Activated CD4-positive, alpha-beta T cell treated with anti-CD3 and anti-CD28 coated beads, Interleukin-2, amount 10 ng/mL, durations not matched to agents 7 days and 5 days (primary cell): ENCODE measurements around the gene GABBR2. TPM values are rescaled to one million over a fixed set of nuclear protein-coding genes. Genes with fewer than 3 reads are reported as not detected.

Experiments used
- CTCF ChIA-PET: fragments of 350-600 bp; sonication (Branson Sonifier 250); formaldehyde crosslinking; loops from one replicate; lab custom pipeline; 2021; ENCODE audit warnings: antibody characterized with exemption; lab: Charles Lee
- POLR2A ChIA-PET: fragments of 350-600 bp; sonication (Branson Sonifier 250); formaldehyde crosslinking; loops from one replicate; lab custom pipeline; 2021; ENCODE audit warnings: antibody characterized with exemption; lab: Charles Lee
- DNase-seq: peaks from one replicate; pipeline ENCODE4 v3.0.0-alpha.2; 2020
- H3K27ac Mint-ChIP-seq: one replicate; pipeline ENCODE4 v1.8.0; 2021; ENCODE audit warnings: mild to moderate bottlenecking, moderate library complexity, mixed read lengths
- H3K27me3 Mint-ChIP-seq: one replicate; pipeline ENCODE4 v1.8.0; 2021; ENCODE audit warnings: mixed read lengths
- H3K36me3 Mint-ChIP-seq: one replicate; pipeline ENCODE4 v1.8.0; 2021; ENCODE audit warnings: low read depth, mixed read lengths
- H3K4me1 Mint-ChIP-seq: one replicate; pipeline ENCODE4 v1.8.0; 2021; ENCODE audit warnings: mixed read lengths
- H3K4me3 Mint-ChIP-seq: one replicate; pipeline ENCODE4 v1.8.0; 2021; ENCODE audit warnings: mild to moderate bottlenecking, moderate library complexity, mixed read lengths
- H3K9me3 Mint-ChIP-seq: one replicate; pipeline ENCODE4 v1.8.0; 2021; ENCODE audit warnings: mixed read lengths
- total RNA-seq, 2 experiments: library from RNA; stranded (reverse); gene quantifications; one replicate each; pipeline ENCODE4 v1.2.3, GENCODE V29; 2021

GABBR2 gene
- total RNA-seq, 2 experiments from 2014 or later, result not detected

GRCh38 chr9:98442541-98442940 is 266.2 kb downstream of the GABBR2 start:
- no peaks in the 10 kb centered on the region for H3K36me3 Mint-ChIP-seq
- ChIA-PET POLR2A (interaction anchor here (0.6 kb wide), 1 partner anchor 118 kb away, joined by 3 read pairs; no protein-coding TSS in a partner anchor), CTCF (no interaction called here)
- H3K4me3 Mint-ChIP-seq, result no peak overlapping the region
- H3K4me1 Mint-ChIP-seq, result no peaks in the 10 kb centered on the region
- H3K9me3 Mint-ChIP-seq, result no peaks in the 10 kb centered on the region
- H3K27me3 Mint-ChIP-seq, result peaks cover 12% of the 10 kb centered on the region
- H3K27ac Mint-ChIP-seq, result no peak overlapping the region
- no peak for DNase-seq

GRCh38 chr9:98442114-98442513 is 266.6 kb downstream of the GABBR2 start:
- H3K9me3 Mint-ChIP-seq, result no peaks in the 10 kb centered on the region
- H3K4me3 Mint-ChIP-seq, result no peak overlapping the region
- no peak overlapping the region for H3K27ac Mint-ChIP-seq

DNA sequence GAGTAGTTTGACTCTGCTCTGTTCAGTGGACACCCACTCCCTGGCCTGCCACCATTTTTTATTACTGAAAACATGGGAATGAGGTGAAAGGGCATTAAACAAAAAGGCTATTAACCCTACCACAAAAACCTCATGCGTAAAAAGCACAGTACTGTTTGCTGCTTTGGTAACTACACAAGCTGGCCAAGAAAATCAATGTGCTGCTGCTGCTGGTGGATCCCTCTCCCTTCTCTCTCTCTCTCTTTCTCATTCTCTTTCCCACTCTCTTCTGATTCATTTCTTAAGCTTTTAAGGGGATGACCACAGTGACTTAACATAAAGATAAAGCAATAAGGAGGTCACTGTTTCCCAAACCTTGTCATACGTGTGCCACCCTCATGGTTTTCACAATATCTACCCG is 270.1 kb downstream of the GABBR2 start:
- Mint-ChIP-seq H3K27ac (no peak overlapping the region), H3K4me1 (no peaks in the 10 kb centered on the region), H3K9me3 (no peaks in the 10 kb centered on the region), H3K4me3 (no peak overlapping the region), H3K36me3 (no peaks in the 10 kb centered on the region), H3K27me3 (peaks cover 15% of the 10 kb centered on the region)
- CTCF ChIA-PET, result no interaction called here
- POLR2A ChIA-PET, result no interaction called here
- no peak for DNase-seq

More at GRCh38 chr9:98442114-98442513, 266.6 kb downstream of the GABBR2 start:
- ChIA-PET POLR2A (interaction anchor here (0.6 kb wide), 1 partner anchor 119 kb away, joined by 3 read pairs; no protein-coding TSS in a partner anchor), CTCF (no interaction called here)
- Mint-ChIP-seq H3K27me3 (peaks cover 12% of the 10 kb centered on the region), H3K4me1 (no peaks in the 10 kb centered on the region), H3K36me3 (no peaks in the 10 kb centered on the region)
- no peak for DNase-seq

DNA sequence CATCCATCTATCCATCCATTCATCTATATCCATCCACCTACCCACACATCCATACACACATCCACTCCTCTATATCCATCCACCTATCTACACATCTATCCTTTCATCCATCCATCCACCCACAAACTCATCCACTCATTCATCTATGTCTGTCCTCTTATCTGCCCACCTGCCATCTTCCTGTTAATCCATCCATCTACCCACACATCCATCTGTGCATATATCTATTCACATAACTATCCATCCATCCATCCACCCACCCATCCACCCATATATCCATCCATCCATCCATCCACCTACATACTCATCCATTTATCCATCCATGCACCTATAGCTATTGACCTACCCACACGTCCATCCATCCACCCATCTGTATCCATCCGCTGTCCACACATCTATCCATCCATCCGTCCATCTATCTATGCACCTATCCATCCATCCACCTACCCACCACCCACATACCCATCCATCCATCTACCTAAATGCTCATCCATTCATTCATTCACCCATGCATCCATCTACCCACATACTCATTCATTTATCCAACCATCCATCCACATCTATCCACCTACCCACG is 271.2 kb downstream of the GABBR2 start:
- Mint-ChIP-seq H3K27ac (no peak overlapping the region), H3K9me3 (no peaks in the 10 kb centered on the region), H3K4me3 (no peak overlapping the region), H3K27me3 (peaks cover 7% of the 10 kb centered on the region), H3K36me3 (no peaks in the 10 kb centered on the region), H3K4me1 (no peaks in the 10 kb centered on the region)
- ChIA-PET CTCF (no interaction called here), POLR2A (no interaction called here)
- no peak for DNase-seq

DNA sequence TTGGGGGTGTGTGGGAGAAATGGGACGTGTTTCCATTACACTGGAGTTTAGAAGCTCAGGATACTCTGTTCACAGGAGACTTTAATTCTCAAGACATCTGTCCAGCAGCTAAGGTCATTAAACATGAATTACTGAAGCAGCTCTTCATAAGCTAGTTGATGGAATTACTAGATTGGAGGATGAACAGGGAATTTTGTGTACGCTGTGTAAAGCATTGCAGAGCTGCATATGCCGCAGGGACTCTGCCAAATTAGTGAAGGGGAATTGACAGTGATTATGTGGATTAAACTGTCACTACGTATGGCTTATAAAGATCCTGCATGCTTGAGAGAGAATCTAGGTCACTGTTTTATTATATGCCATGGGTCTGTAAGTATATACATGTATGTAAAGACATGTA is 275.8 kb downstream of the GABBR2 start:
- DNase-seq, result no peak
- H3K27me3 Mint-ChIP-seq, result peaks cover 6% of the 10 kb centered on the region
- H3K9me3 Mint-ChIP-seq, result no peaks in the 10 kb centered on the region
- no peaks in the 10 kb centered on the region for H3K36me3 Mint-ChIP-seq
- CTCF ChIA-PET, result no interaction called here
- POLR2A ChIA-PET, result no interaction called here
- H3K27ac Mint-ChIP-seq, result no peak overlapping the region
- H3K4me3 Mint-ChIP-seq, result no peak overlapping the region
- H3K4me1 Mint-ChIP-seq, result no peaks in the 10 kb centered on the region

GRCh38 chr9:98432134-98432533 is 276.6 kb downstream of the GABBR2 start:
- no peaks in the 10 kb centered on the region for H3K9me3 Mint-ChIP-seq
- H3K36me3 Mint-ChIP-seq, result no peaks in the 10 kb centered on the region
- no peaks in the 10 kb centered on the region for H3K4me1 Mint-ChIP-seq
- no peak overlapping the region for H3K4me3 Mint-ChIP-seq
- peaks cover 6% of the 10 kb centered on the region for H3K27me3 Mint-ChIP-seq
- POLR2A ChIA-PET, result no interaction called here
- DNase-seq, result no peak
- H3K27ac Mint-ChIP-seq, result no peak overlapping the region
- CTCF ChIA-PET, result no interaction called here

GRCh38 chr9:98430535-98431292 is 278.0 kb downstream of the GABBR2 start:
- no peak for DNase-seq
- Mint-ChIP-seq H3K27me3 (peaks cover 6% of the 10 kb centered on the region), H3K9me3 (no peaks in the 10 kb centered on the region), H3K27ac (no peak overlapping the region), H3K36me3 (no peaks in the 10 kb centered on the region), H3K4me3 (no peak overlapping the region), H3K4me1 (no peaks in the 10 kb centered on the region)
- CTCF ChIA-PET, result interaction anchor here (0.7 to 1.1 kb wide), 2 partner anchors 14 to 283 kb away, joined by 3 read pairs; no protein-coding TSS in a partner anchor
- POLR2A ChIA-PET, result no interaction called here

DNA sequence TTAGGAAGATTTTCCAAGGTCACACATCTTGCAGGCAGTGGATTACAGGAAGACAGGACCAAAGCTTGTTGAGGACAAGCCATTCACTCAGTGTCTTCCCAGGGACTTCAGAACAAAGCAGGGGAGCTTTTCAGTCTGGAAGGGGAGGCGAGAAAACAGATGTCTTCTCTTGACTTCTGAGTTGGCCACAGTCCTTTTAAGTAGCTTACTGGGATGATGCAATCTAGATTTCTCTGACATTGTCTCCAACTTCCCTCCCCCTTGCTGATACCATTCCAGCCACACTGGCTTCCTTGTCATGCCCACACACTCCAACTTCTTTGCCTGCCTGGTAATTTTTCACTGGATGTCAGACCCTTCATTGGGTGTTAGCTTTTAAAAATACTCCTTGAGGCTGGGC is 279.1 kb downstream of the GABBR2 start:
- Mint-ChIP-seq H3K27ac (no peak overlapping the region), H3K27me3 (peaks cover under 1% of the 10 kb centered on the region), H3K9me3 (no peaks in the 10 kb centered on the region), H3K36me3 (no peaks in the 10 kb centered on the region), H3K4me3 (no peak overlapping the region), H3K4me1 (no peaks in the 10 kb centered on the region)
- ChIA-PET POLR2A (no interaction called here), CTCF (interaction anchor here (0.6 to 1.1 kb wide), 2 partner anchors 13 to 222 kb away, joined by 3 read pairs; no protein-coding TSS in a partner anchor)
- no peak for DNase-seq

- CTCF ChIA-PET, result no interaction called here
- Mint-ChIP-seq H3K36me3 (no peaks in the 10 kb centered on the region), H3K9me3 (no peaks in the 10 kb centered on the region), H3K4me1 (no peaks in the 10 kb centered on the region), H3K27me3 (no peaks in the 10 kb centered on the region), H3K4me3 (no peak overlapping the region), H3K27ac (no peak overlapping the region)
- DNase-seq, result no peak
- POLR2A ChIA-PET, result no interaction called here
Measured at GRCh38 chr9:98428454-98428853, 280.3 kb downstream of the GABBR2 start.

GRCh38 chr9:98427491-98427890 is 281.2 kb downstream of the GABBR2 start:
- ChIA-PET CTCF (no interaction called here), POLR2A (no interaction called here)
- H3K9me3 Mint-ChIP-seq, result no peaks in the 10 kb centered on the region
- no peak overlapping the region for H3K4me3 Mint-ChIP-seq
- no peaks in the 10 kb centered on the region for H3K4me1 Mint-ChIP-seq
- no peaks in the 10 kb centered on the region for H3K36me3 Mint-ChIP-seq
- DNase-seq, result no peak
- no peak overlapping the region for H3K27ac Mint-ChIP-seq
- H3K27me3 Mint-ChIP-seq, result no peaks in the 10 kb centered on the region

- H3K27ac Mint-ChIP-seq, result no peak overlapping the region
- H3K4me1 Mint-ChIP-seq, result no peaks in the 10 kb centered on the region
- no peaks in the 10 kb centered on the region for H3K9me3 Mint-ChIP-seq
- POLR2A ChIA-PET, result no interaction called here
- no peak for DNase-seq
- no peaks in the 10 kb centered on the region for H3K36me3 Mint-ChIP-seq
- H3K4me3 Mint-ChIP-seq, result no peak overlapping the region
- peaks cover 2% of the 10 kb centered on the region for H3K27me3 Mint-ChIP-seq
- CTCF ChIA-PET, result no interaction called here
Measured at GRCh38 chr9:98425079-98425478, 283.7 kb downstream of the GABBR2 start.

DNA sequence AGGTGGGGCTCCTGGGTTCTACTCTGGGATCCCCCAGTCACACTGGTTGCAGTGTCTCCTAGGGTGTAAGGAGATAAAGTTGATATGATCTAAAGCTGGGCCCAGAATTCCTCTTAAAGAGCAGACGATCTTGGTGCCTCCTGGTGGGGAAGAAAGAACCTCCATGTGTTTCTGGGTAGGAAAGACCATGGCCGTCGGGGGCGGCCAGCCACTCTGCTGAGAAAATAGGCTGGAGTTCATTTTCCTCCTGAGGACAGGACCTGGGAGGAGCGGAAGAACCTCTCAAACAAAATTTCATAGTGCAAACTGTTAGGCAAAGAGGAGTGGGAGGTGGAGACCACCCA is 289.5 kb downstream of the GABBR2 start:
- H3K36me3 Mint-ChIP-seq, result no peaks in the 10 kb centered on the region
- CTCF ChIA-PET, result no interaction called here
- H3K27me3 Mint-ChIP-seq, result peaks cover 6% of the 10 kb centered on the region

DNA sequence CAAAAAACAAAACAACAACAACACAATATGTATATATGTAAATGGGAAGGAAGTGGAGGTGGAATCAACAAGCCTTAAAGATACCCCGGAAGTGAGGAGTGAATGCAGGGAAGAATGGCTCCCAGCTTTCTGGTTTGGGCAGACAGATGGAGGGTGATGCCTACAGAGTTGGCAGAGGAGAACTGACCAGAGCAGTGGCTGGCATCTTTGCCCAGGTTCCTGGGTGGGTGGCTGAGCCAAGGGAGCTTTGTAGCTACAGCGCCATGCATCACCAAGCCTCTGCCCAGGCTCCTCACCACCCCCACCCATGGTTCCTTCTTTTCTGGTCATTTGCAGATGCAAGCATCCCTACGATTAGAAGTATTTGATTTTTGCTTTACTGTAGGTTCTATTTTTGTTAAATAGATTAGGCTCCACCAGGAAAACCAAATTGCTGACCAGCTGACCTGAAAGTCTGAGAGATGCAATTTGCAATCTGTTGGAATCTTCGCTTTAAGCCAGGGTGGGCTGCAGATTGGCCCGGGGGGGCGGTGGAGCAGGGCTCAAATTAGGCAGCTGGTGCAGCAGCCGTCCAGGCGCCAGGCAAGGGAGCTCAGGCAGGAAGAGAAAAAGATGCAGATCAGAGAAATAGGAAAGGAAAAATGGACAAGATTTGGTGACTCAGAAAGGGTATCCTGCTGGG is 290.0 kb downstream of the GABBR2 start:
- peaks cover 9% of the 10 kb centered on the region for H3K27me3 Mint-ChIP-seq
- no peaks in the 10 kb centered on the region for H3K9me3 Mint-ChIP-seq
- POLR2A ChIA-PET, result interaction anchor here (0.6 kb wide), 1 partner anchor 9 kb away, joined by 4 read pairs; no protein-coding TSS in a partner anchor
- no peaks in the 10 kb centered on the region for H3K36me3 Mint-ChIP-seq
- no peak for DNase-seq
- H3K4me3 Mint-ChIP-seq, result no peak overlapping the region
- no peak overlapping the region for H3K27ac Mint-ChIP-seq
- no peaks in the 10 kb centered on the region for H3K4me1 Mint-ChIP-seq
- CTCF ChIA-PET, result interaction anchor here (0.6 kb wide), 1 partner anchor 211 kb away, joined by 4 read pairs; no protein-coding TSS in a partner anchor

More for the DNA sequence above, 289.5 kb downstream of the GABBR2 start:
- no peak for DNase-seq
- Mint-ChIP-seq H3K4me3 (no peak overlapping the region), H3K27ac (no peak overlapping the region), H3K9me3 (no peaks in the 10 kb centered on the region), H3K4me1 (no peaks in the 10 kb centered on the region)
- POLR2A ChIA-PET, result no interaction called here
